ENCODE results near the gene EHD2.

DNA sequence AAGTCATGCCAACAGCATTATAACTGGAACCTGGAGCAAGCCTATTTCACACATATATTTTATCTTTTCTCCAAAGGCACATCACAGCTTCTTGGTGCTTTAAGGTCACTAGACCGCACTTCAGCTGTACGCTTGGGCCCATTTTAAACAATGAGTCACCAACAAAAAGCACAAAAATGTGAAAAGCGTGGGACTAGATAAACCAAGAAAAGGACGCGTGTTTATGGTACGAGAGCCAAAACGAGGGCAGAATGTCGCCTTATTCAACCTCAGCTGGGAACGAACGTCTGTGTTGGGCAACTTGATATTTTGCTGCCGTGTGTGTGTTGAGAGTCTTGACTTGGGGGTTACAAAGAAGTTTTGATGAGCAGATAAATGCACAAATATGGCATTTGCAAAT lies 9.2 kb upstream of the EHD2 start:
- TF ChIP-seq, protein P1, sequence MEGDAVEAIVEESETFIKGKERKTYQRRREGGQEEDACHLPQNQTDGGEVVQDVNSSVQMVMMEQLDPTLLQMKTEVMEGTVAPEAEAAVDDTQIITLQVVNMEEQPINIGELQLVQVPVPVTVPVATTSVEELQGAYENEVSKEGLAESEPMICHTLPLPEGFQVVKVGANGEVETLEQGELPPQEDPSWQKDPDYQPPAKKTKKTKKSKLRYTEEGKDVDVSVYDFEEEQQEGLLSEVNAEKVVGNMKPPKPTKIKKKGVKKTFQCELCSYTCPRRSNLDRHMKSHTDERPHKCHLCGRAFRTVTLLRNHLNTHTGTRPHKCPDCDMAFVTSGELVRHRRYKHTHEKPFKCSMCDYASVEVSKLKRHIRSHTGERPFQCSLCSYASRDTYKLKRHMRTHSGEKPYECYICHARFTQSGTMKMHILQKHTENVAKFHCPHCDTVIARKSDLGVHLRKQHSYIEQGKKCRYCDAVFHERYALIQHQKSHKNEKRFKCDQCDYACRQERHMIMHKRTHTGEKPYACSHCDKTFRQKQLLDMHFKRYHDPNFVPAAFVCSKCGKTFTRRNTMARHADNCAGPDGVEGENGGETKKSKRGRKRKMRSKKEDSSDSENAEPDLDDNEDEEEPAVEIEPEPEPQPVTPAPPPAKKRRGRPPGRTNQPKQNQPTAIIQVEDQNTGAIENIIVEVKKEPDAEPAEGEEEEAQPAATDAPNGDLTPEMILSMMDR (IDR thresholded peaks at IDR 0.05; ENCODE audit: insufficient read depth, low read depth, low read length) = no peak
- TF ChIP-seq EZH2 (IDR thresholded peaks at IDR 0.05; ENCODE audit: insufficient read depth, low read length) = no peak

All from astrocyte (in vitro differentiated cells and primary cell).